Measurements from ENCODE around the gene OVOL3. TPM values are rescaled to one million over a fixed set of nuclear protein-coding genes. Genes with fewer than 3 reads are reported as not detected.

The OVOL3 gene
- total and polyA plus RNA-seq, 9 donors = not detected

- intact Hi-C loops (cut with DNase I) = no loop called here
- TF ChIP-seq EP300 (IDR thresholded peaks at IDR 0.05) = no peak
- TF ChIP-seq POLR2A (IDR thresholded peaks at IDR 0.05) = no peak
- TF ChIP-seq CTCF (IDR thresholded peaks at IDR 0.05) = no peak
Measured at GRCh38 chr19:36081894-36082293, 29.0 kb upstream of the OVOL3 start.

GRCh38 chr19:36082916-36083315 is 28.0 kb upstream of the OVOL3 start:
- intact Hi-C loops (cut with DNase I) = no loop called here
- no peaks in the 10 kb centered on the region for H3K36me3 ChIP-seq
- 93% methylated on average over 13 of the region's 13 CpGs for WGBS, 3 donors
- no peak overlapping the region for H3K27ac ChIP-seq
- DNase-seq = no peak
- no peaks in the 10 kb centered on the region for H3K27me3 ChIP-seq
- peaks cover 5% of the 10 kb centered on the region for H3K4me1 ChIP-seq (ENCODE audit: insufficient read depth)
- TF ChIP-seq EP300 (IDR thresholded peaks at IDR 0.05) (no peak), POLR2A (IDR thresholded peaks at IDR 0.05) (no peak), CTCF (IDR thresholded peaks at IDR 0.05) (no peak)
- no peak overlapping the region for H3K4me3 ChIP-seq
- H3K9me3 ChIP-seq = no peaks in the 10 kb centered on the region

More at GRCh38 chr19:36081894-36082293, 29.0 kb upstream of the OVOL3 start:
- Histone ChIP-seq H3K27ac (no peak overlapping the region), H3K9me3 (no peaks in the 10 kb centered on the region), H3K36me3 (no peaks in the 10 kb centered on the region), H3K27me3 (no peaks in the 10 kb centered on the region), H3K4me3 (no peak overlapping the region), H3K4me1 (ENCODE audit: insufficient read depth) (peaks cover 5% of the 10 kb centered on the region)
- WGBS, 3 donors = 90 to 95% (median 93%) methylated on average over 7 of the region's 7 CpGs
- no peak for DNase-seq

GRCh38 chr19:36084231-36085009 is 26.5 kb upstream of the OVOL3 start:
- no peaks in the 10 kb centered on the region for H3K9me3 ChIP-seq
- no peak overlapping the region for H3K4me3 ChIP-seq
- TF ChIP-seq POLR2A (IDR thresholded peaks at IDR 0.05) (no peak), CTCF (IDR thresholded peaks at IDR 0.05) (no peak), EP300 (IDR thresholded peaks at IDR 0.05) (no peak)
- H3K27ac ChIP-seq = no peak overlapping the region
- DNase-seq = no peak
- peaks cover 2% of the 10 kb centered on the region for H3K4me1 ChIP-seq (ENCODE audit: insufficient read depth)
- intact Hi-C loops (cut with DNase I) = no loop called here
- 93 to 96% (median 94%) methylated on average over 12 of the region's 12 CpGs for WGBS, 3 donors
- H3K36me3 ChIP-seq = no peaks in the 10 kb centered on the region
- H3K27me3 ChIP-seq = no peaks in the 10 kb centered on the region

GRCh38 chr19:36086326-36086725 is 24.6 kb upstream of the OVOL3 start:
- Histone ChIP-seq H3K27me3 (no peaks in the 10 kb centered on the region), H3K27ac (no peak overlapping the region), H3K9me3 (no peaks in the 10 kb centered on the region), H3K4me3 (no peak overlapping the region), H3K4me1 (ENCODE audit: insufficient read depth) (no peaks in the 10 kb centered on the region), H3K36me3 (no peaks in the 10 kb centered on the region)
- intact Hi-C loops (cut with DNase I) = no loop called here
- no peak for DNase-seq
- no peak for TF ChIP-seq POLR2A (IDR thresholded peaks at IDR 0.05)
- no peak for TF ChIP-seq EP300 (IDR thresholded peaks at IDR 0.05)
- WGBS, 3 donors = 93 to 96% (median 94%) methylated on average over 9 of the region's 9 CpGs

GRCh38 chr19:36089847-36090246 is 21.1 kb upstream of the OVOL3 start:
- intact Hi-C loops (cut with DNase I) = no loop called here
- Histone ChIP-seq H3K9me3 (no peaks in the 10 kb centered on the region), H3K27ac (no peak overlapping the region), H3K4me1 (ENCODE audit: insufficient read depth) (no peaks in the 10 kb centered on the region), H3K4me3 (no peak overlapping the region), H3K27me3 (no peaks in the 10 kb centered on the region), H3K36me3 (no peaks in the 10 kb centered on the region)
- WGBS, 3 donors = 89 to 92% (median 91%) methylated on average over 5 of the region's 5 CpGs
- no peak for TF ChIP-seq POLR2A (IDR thresholded peaks at IDR 0.05)
- TF ChIP-seq CTCF (IDR thresholded peaks at IDR 0.05) = no peak
- TF ChIP-seq EP300 (IDR thresholded peaks at IDR 0.05) = no peak
- DNase-seq = no peak
